Naive thymus-derived CD8-positive, alpha-beta T cell (primary cell): ENCODE data around the gene ARL15. TPM values are rescaled to one million over a fixed set of nuclear protein-coding genes. Genes with fewer than 3 reads are reported as not detected.

Experiments used
- ATAC-seq, 2 donors: fragments of 150-1000 bp; cut with Tn5 transposase in 1 of 2; sonication (Bioruptor Pico), chemical (Tn5 transposase) in 1 of 2; 1 replicate in 1 of 2; 2 replicates in 1 of 2; pipeline ENCODE4 v1.10.0; 2021; ENCODE audit warnings: mild to moderate bottlenecking in 2 of 2, moderate library complexity in 2 of 2
- POLR2A ChIA-PET: fragments of 350-600 bp; sonication (Branson Sonifier 250); formaldehyde crosslinking; loops from one replicate; lab custom pipeline; 2021; ENCODE audit warnings: antibody characterized with exemption; lab: Charles Lee
- DNase-seq, 10 donors: peaks; one replicate each; pipeline versions ENCODE4 v3.0.0 to v3.0.0-alpha.2; 2020 to 2022
- H3K27ac Mint-ChIP-seq, 10 donors: one replicate each; pipeline ENCODE4 v1.8.0; 2020 to 2022; ENCODE audit warnings: mild to moderate bottlenecking in 10 of 10, mixed read lengths in 10 of 10, moderate library complexity in 4 of 10, inconsistent platforms in 1 of 10
- H3K27me3 Mint-ChIP-seq, 5 donors: one replicate each; pipeline ENCODE4 v1.8.0; 2021 to 2022; ENCODE audit warnings: mixed read lengths in 5 of 5
- H3K36me3 Mint-ChIP-seq, 3 donors: one replicate each; pipeline ENCODE4 v1.8.0; 2020 to 2022; ENCODE audit warnings: mixed read lengths in 3 of 3, mild to moderate bottlenecking in 2 of 3, inconsistent platforms in 1 of 3
- H3K4me1 Mint-ChIP-seq, 4 donors: one replicate each; pipeline ENCODE4 v1.8.0; 2021 to 2022; ENCODE audit warnings: mixed read lengths in 4 of 4
- H3K4me3 Mint-ChIP-seq, 10 donors: one replicate each; pipeline ENCODE4 v1.8.0; 2020 to 2022; ENCODE audit warnings: mild to moderate bottlenecking in 10 of 10, mixed read lengths in 10 of 10, moderate library complexity in 6 of 10, inconsistent platforms in 1 of 10
- H3K9me3 Mint-ChIP-seq, 9 donors: one replicate each; pipeline ENCODE4 v1.8.0; 2020 to 2022; ENCODE audit warnings: mixed read lengths in 9 of 9, mild to moderate bottlenecking in 3 of 9, inconsistent platforms in 1 of 9, moderate library complexity in 1 of 9
- polyA plus RNA-seq, 3 donors: library from polyadenylated mRNA; unstranded; fragments of 300-500 nt; fragmentation: Illumina TruSeq; gene quantifications; one replicate each; pipeline ENCODE4 v1.2.3, GENCODE V29; 2021
- total RNA-seq, 8 experiments: library from RNA in 2 of 8; stranded (reverse) in 2 of 8; gene quantifications; one replicate each; pipeline ENCODE4 v1.2.3 and lab custom pipeline; 2021 to 2026

Gene ARL15
- total and polyA plus RNA-seq, 5 experiments from 2014 or later = 9.9 to 15.2 (median 12.4) TPM

- Mint-ChIP-seq H3K27me3 (no peaks in the 10 kb centered on the region), H3K36me3 (peaks cover 11 to 27% (median 17%) of the 10 kb centered on the region in 3 donors), H3K4me3 (no peak overlapping the region), H3K9me3 (peaks cover 5 to 17% (median 10%) of the 10 kb centered on the region in 9 donors), H3K4me1 (no peaks in the 10 kb centered on the region), H3K27ac (no peak overlapping the region)
- POLR2A ChIA-PET = no interaction called here
- no peak for DNase-seq
- no peak for ATAC-seq
These were observed 300.5 kb downstream of the ARL15 start for GRCh38 chr5:54009828-54010227.

- Mint-ChIP-seq H3K4me3 (no peak overlapping the region), H3K27ac (no peak overlapping the region), H3K27me3 (no peaks in the 10 kb centered on the region), H3K4me1 (no peaks in the 10 kb centered on the region), H3K9me3 (peaks cover 5 to 12% (median 9%) of the 10 kb centered on the region in 9 donors), H3K36me3 (peaks cover 6 to 26% (median 14%) of the 10 kb centered on the region in 3 donors)
- DNase-seq (no peak), ATAC-seq (no peak)
- POLR2A ChIA-PET = no interaction called here
These were observed 301.0 kb downstream of the ARL15 start for GRCh38 chr5:54009357-54009756.

GRCh38 chr5:54007827-54008777, 302.3 kb downstream of the ARL15 start:
- H3K4me1 Mint-ChIP-seq = no peaks in the 10 kb centered on the region
- peaks cover 0 to under 1% (median 0%) of the 10 kb centered on the region in 9 donors for H3K9me3 Mint-ChIP-seq
- no peak overlapping the region for H3K4me3 Mint-ChIP-seq
- no peak for ATAC-seq
- no peak overlapping the region for H3K27ac Mint-ChIP-seq
- no peaks in the 10 kb centered on the region for H3K27me3 Mint-ChIP-seq
- no peak for DNase-seq
- POLR2A ChIA-PET = no interaction called here
- peaks cover 0 to 20% (median 5%) of the 10 kb centered on the region in 3 donors for H3K36me3 Mint-ChIP-seq

GRCh38 chr5:54004697-54005096, 305.7 kb downstream of the ARL15 start:
- Mint-ChIP-seq H3K4me3 (no peak overlapping the region), H3K27ac (no peak overlapping the region), H3K36me3 (peaks cover 0 to 23% (median 2%) of the 10 kb centered on the region in 3 donors), H3K9me3 (no peaks in the 10 kb centered on the region), H3K27me3 (no peaks in the 10 kb centered on the region), H3K4me1 (no peaks in the 10 kb centered on the region)
- ATAC-seq (no peak), DNase-seq (no peak)
- POLR2A ChIA-PET = no interaction called here

GRCh38 chr5:54002779-54003178, 307.6 kb downstream of the ARL15 start:
- Mint-ChIP-seq H3K4me3 (no peak overlapping the region), H3K9me3 (no peaks in the 10 kb centered on the region), H3K27me3 (no peaks in the 10 kb centered on the region), H3K27ac (no peak overlapping the region), H3K36me3 (peaks cover 0 to 23% (median 5%) of the 10 kb centered on the region in 3 donors), H3K4me1 (peaks cover 0 to 2% (median under 1%) of the 10 kb centered on the region in 4 donors)
- ATAC-seq (no peak), DNase-seq (no peak)
- POLR2A ChIA-PET = no interaction called here

GRCh38 chr5:54001976-54002775, 308.2 kb downstream of the ARL15 start:
- peaks cover 0 to 23% (median 8%) of the 10 kb centered on the region in 3 donors for H3K36me3 Mint-ChIP-seq
- no peaks in the 10 kb centered on the region for H3K9me3 Mint-ChIP-seq
- ATAC-seq (no peak), DNase-seq (no peak)
- POLR2A ChIA-PET = no interaction called here
- H3K27me3 Mint-ChIP-seq = no peaks in the 10 kb centered on the region
- H3K27ac Mint-ChIP-seq = no peak overlapping the region
- no peak overlapping the region for H3K4me3 Mint-ChIP-seq
- H3K4me1 Mint-ChIP-seq = peaks cover 0 to 2% (median under 1%) of the 10 kb centered on the region in 4 donors

GRCh38 chr5:54000011-54000410, 310.4 kb downstream of the ARL15 start:
- POLR2A ChIA-PET = no interaction called here
- peaks cover 0 to 27% (median 10%) of the 10 kb centered on the region in 3 donors for H3K36me3 Mint-ChIP-seq

GRCh38 chr5:53997736-53998627, 312.4 kb downstream of the ARL15 start:
- Mint-ChIP-seq H3K4me3 (no peak overlapping the region), H3K27ac (peak overlapping the region in 1 of 10 donors; percentile 2), H3K4me1 (peaks cover 0 to 2% (median under 1%) of the 10 kb centered on the region in 4 donors), H3K27me3 (no peaks in the 10 kb centered on the region), H3K36me3 (peaks cover 0 to 19% (median 12%) of the 10 kb centered on the region in 3 donors), H3K9me3 (no peaks in the 10 kb centered on the region)
- ATAC-seq (no peak), DNase-seq (no peak)
- POLR2A ChIA-PET = interaction anchor here (0.7 kb wide), 1 partner anchor 41 kb away, joined by 4 read pairs; no protein-coding TSS in a partner anchor

More at GRCh38 chr5:54000011-54000410, 310.4 kb downstream of the ARL15 start:
- no peaks in the 10 kb centered on the region for H3K9me3 Mint-ChIP-seq
- H3K4me1 Mint-ChIP-seq = peaks cover 0 to 2% (median under 1%) of the 10 kb centered on the region in 4 donors
- no peak for ATAC-seq
- H3K27ac Mint-ChIP-seq = no peak overlapping the region
- no peak for DNase-seq
- no peaks in the 10 kb centered on the region for H3K27me3 Mint-ChIP-seq
- no peak overlapping the region for H3K4me3 Mint-ChIP-seq

- H3K36me3 Mint-ChIP-seq = peaks cover 0 to 11% (median 10%) of the 10 kb centered on the region in 3 donors
- no peak overlapping the region for H3K27ac Mint-ChIP-seq
- POLR2A ChIA-PET = no interaction called here
- no peaks in the 10 kb centered on the region for H3K27me3 Mint-ChIP-seq
- no peak for DNase-seq
- H3K9me3 Mint-ChIP-seq = no peaks in the 10 kb centered on the region
- no peak overlapping the region for H3K4me3 Mint-ChIP-seq
- ATAC-seq = no peak
- H3K4me1 Mint-ChIP-seq = peaks cover 0 to 2% (median under 1%) of the 10 kb centered on the region in 4 donors
These were observed 314.4 kb downstream of the ARL15 start for GRCh38 chr5:53996008-53996407.

- H3K36me3 Mint-ChIP-seq = peaks cover 4 to 18% (median 12%) of the 10 kb centered on the region in 3 donors
- DNase-seq (no peak), ATAC-seq (no peak)
- peaks cover 0 to 2% (median under 1%) of the 10 kb centered on the region in 4 donors for H3K4me1 Mint-ChIP-seq
- no peak overlapping the region for H3K27ac Mint-ChIP-seq
- no peaks in the 10 kb centered on the region for H3K27me3 Mint-ChIP-seq
- POLR2A ChIA-PET = no interaction called here
- no peaks in the 10 kb centered on the region for H3K9me3 Mint-ChIP-seq
- no peak overlapping the region for H3K4me3 Mint-ChIP-seq
These were observed 316.2 kb downstream of the ARL15 start for GRCh38 chr5:53994148-53994547.

- Mint-ChIP-seq H3K4me3 (no peak overlapping the region), H3K9me3 (no peaks in the 10 kb centered on the region), H3K4me1 (no peaks in the 10 kb centered on the region), H3K27ac (no peak overlapping the region), H3K27me3 (no peaks in the 10 kb centered on the region), H3K36me3 (peaks cover 12 to 25% (median 14%) of the 10 kb centered on the region in 3 donors)
- POLR2A ChIA-PET = no interaction called here
- DNase-seq = no peak
- ATAC-seq = no peak
These were observed 318.4 kb downstream of the ARL15 start for GRCh38 chr5:53991942-53992341.

- no peak for ATAC-seq
- POLR2A ChIA-PET = no interaction called here
- Mint-ChIP-seq H3K27me3 (no peaks in the 10 kb centered on the region), H3K4me1 (peaks cover 0 to 2% (median 0%) of the 10 kb centered on the region in 4 donors), H3K27ac (no peak overlapping the region), H3K36me3 (peaks cover 16 to 36% (median 34%) of the 10 kb centered on the region in 3 donors), H3K9me3 (peaks cover 6 to 26% (median 10%) of the 10 kb centered on the region in 9 donors), H3K4me3 (no peak overlapping the region)
- no peak for DNase-seq
These were observed 323.3 kb downstream of the ARL15 start for GRCh38 chr5:53987101-53987500.
